GM18909 (cell line): ENCODE measurements around the gene BEGAIN.

ENCODE experiments used
- ATAC-seq: cut with Tn5 transposase; IDR thresholded peaks from one replicate; pipeline ENCODE4 v1.9.1; 2021; ENCODE audit warnings: mild to moderate bottlenecking; ENCODE audit not compliant: unreplicated experiment, poor library complexity

BEGAIN gene

GRCh38 chr14:100488057-100488456, 99.2 kb downstream of the BEGAIN start:
- no peak for ATAC-seq

- ATAC-seq, result no peak
Observed at GRCh38 chr14:100487304-100487703, 99.9 kb downstream of the BEGAIN start.
